Endodermal cell (in vitro differentiated cells): ENCODE measurements around the gene HSD3B2. TPM values are rescaled to one million over a fixed set of nuclear protein-coding genes. Genes with fewer than 3 reads are reported as not detected.
A peak's percentile ranks its signal among the peaks of the same experiment; 100 is the strongest.

Experiments used
- DNase-seq: peaks from one replicate; pipeline ENCODE4 v3.0.0-alpha.2; 2017
- H3K27ac ChIP-seq: 2 replicates; pipeline ENCODE4 v1.5.1; 2013; ENCODE audit warnings: mild to moderate bottlenecking, low read depth, low read length, moderate library complexity
- H3K27me3 ChIP-seq: 2 replicates; pipeline ENCODE4 v1.6.1; 2013; ENCODE audit warnings: mild to moderate bottlenecking, low read length, moderate library complexity; ENCODE audit not compliant: insufficient read depth, control insufficient read depth, poor library complexity, severe bottlenecking
- H3K36me3 ChIP-seq: 2 replicates; pipeline ENCODE4 v1.7.0; 2013; ENCODE audit warnings: mild to moderate bottlenecking, low read length, moderate library complexity; ENCODE audit not compliant: control insufficient read depth, insufficient read depth
- H3K4me1 ChIP-seq: one replicate; pipeline ENCODE4 v1.7.0; 2013; ENCODE audit warnings: low read length; ENCODE audit not compliant: control insufficient read depth, insufficient read depth
- H3K4me3 ChIP-seq: 2 replicates; pipeline ENCODE4 v1.5.1; 2013; ENCODE audit warnings: mild to moderate bottlenecking, low read length, moderate library complexity
- H3K9ac ChIP-seq: 2 replicates; pipeline ENCODE4 v1.6.1; 2013; ENCODE audit warnings: mild to moderate bottlenecking, low read length, moderate library complexity; ENCODE audit not compliant: poor library complexity, severe bottlenecking; ENCODE audit errors: extremely low read depth
- H3K9me3 ChIP-seq: 2 replicates; pipeline ENCODE4 v1.6.1; 2013; ENCODE audit warnings: mild to moderate bottlenecking, low read length, moderate library complexity; ENCODE audit not compliant: control insufficient read depth
- H3K27ac Mint-ChIP-seq: 2 replicates; pipeline ENCODE4 v1.8.0; 2020; ENCODE audit warnings: mixed read lengths
- H3K27me3 Mint-ChIP-seq: 2 replicates; pipeline ENCODE4 v1.8.0; 2021; ENCODE audit warnings: mild to moderate bottlenecking, mixed read lengths; ENCODE audit not compliant: insufficient read depth
- H3K36me3 Mint-ChIP-seq: 2 replicates; pipeline ENCODE4 v1.8.0; 2020; ENCODE audit warnings: low read depth, mixed read lengths
- H3K4me1 Mint-ChIP-seq: 2 replicates; pipeline ENCODE4 v1.8.0; 2020; ENCODE audit warnings: mixed read lengths
- H3K4me3 Mint-ChIP-seq: 2 replicates; pipeline ENCODE4 v1.8.0; 2020; ENCODE audit warnings: mild to moderate bottlenecking, moderate library complexity, mixed read lengths
- H3K9me3 Mint-ChIP-seq: 2 replicates; pipeline ENCODE4 v1.8.0; 2020; ENCODE audit warnings: mild to moderate bottlenecking, mixed read lengths
- WGBS, 2 experiments: methylation state at CpG; one replicate each; pipeline versions ENCODE4 v1.1.5 to v1.1.7; 2013; ENCODE audit warnings: missing lambda C conversion rate in 2 of 2, mixed read lengths in 1 of 2; ENCODE audit not compliant: insufficient coverage in 1 of 2, insufficient read length in 1 of 2; 5-methylcytosine and 5-hydroxymethylcytosine counted together
- total RNA-seq, 2 donors: library from RNA; stranded (reverse); fragmentation: NEBNext Ultra II Directional in 1 of 2; extraction: Animal tissue kit (Norgen Biotek cat#: 25700) in 1 of 2; gene quantifications; 2 replicates in 1 of 2; 3 replicates in 1 of 2; pipeline ENCODE4 v1.2.1, GENCODE V29; 2021
- TF ChIP-seq, protein P1 (sequence below): fragments of 200-600 bp; sonication (generic); conservative IDR thresholded peaks from 2 replicates; pipeline ENCODE4 v1.5.0; 2021; ENCODE audit warnings: antibody characterized with exemption, mild to moderate bottlenecking

The HSD3B2 gene
- total RNA-seq, 2 donors from 2014 or later = not detected

DNA sequence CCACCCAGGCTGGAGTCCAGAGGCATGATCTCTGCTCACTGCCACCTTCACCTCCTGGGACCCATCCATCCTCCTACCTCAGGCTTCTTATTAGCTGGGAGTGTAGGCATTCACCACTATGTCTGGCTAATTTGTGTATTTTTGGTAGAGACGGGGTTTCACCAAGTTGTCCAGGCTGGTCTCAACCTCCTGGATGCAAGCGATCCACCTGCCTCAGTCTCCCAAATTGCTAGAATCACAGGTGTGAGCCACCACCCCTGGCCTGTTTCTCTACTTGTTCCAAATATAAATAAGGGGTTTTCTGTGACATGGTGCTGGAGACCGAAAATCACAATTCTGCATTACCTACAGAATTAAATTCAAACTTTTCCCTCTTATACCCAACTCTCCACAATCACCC is 55.4 kb downstream of the HSD3B2 start:
- Histone ChIP-seq H3K4me3 (no peak overlapping the region), H3K9me3 (no peaks in the 10 kb centered on the region), H3K36me3 (no peaks in the 10 kb centered on the region), H3K27me3 (no peaks in the 10 kb centered on the region), H3K4me1 (no peaks in the 10 kb centered on the region), H3K27ac (no peak overlapping the region), H3K9ac (no peak overlapping the region)
- Mint-ChIP-seq H3K36me3 (no peaks in the 10 kb centered on the region), H3K9me3 (no peaks in the 10 kb centered on the region), H3K27me3 (peaks cover 6% of the 10 kb centered on the region), H3K27ac (no peak overlapping the region), H3K4me3 (no peak overlapping the region), H3K4me1 (no peaks in the 10 kb centered on the region)
- TF ChIP-seq, protein P1, sequence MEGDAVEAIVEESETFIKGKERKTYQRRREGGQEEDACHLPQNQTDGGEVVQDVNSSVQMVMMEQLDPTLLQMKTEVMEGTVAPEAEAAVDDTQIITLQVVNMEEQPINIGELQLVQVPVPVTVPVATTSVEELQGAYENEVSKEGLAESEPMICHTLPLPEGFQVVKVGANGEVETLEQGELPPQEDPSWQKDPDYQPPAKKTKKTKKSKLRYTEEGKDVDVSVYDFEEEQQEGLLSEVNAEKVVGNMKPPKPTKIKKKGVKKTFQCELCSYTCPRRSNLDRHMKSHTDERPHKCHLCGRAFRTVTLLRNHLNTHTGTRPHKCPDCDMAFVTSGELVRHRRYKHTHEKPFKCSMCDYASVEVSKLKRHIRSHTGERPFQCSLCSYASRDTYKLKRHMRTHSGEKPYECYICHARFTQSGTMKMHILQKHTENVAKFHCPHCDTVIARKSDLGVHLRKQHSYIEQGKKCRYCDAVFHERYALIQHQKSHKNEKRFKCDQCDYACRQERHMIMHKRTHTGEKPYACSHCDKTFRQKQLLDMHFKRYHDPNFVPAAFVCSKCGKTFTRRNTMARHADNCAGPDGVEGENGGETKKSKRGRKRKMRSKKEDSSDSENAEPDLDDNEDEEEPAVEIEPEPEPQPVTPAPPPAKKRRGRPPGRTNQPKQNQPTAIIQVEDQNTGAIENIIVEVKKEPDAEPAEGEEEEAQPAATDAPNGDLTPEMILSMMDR = no peak
- DNase-seq = no peak
- 83 to 93% methylated on average over 2 to 3 of the region's 3 CpGs for WGBS, 2 experiments

DNA sequence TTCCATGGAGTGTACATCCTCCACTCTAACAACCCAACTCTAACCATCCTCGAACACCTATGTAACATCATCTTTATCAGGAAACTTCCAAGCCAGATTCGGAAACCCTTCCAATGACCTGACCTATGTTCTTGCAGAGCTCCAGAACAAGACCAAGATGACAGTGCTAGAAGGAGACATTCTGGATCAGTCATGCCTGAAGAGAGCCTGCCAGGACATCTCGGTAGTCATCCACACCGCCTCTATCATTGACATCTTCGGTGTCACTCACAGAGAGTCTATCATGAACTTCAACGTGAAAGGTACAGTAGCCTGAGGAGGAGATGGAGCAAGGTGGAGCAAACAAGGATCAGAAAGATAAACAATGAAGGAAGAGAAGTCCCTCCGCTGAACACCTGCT is 56.0 kb downstream of the HSD3B2 start:
- Mint-ChIP-seq H3K4me3 (no peak overlapping the region), H3K9me3 (no peaks in the 10 kb centered on the region), H3K36me3 (no peaks in the 10 kb centered on the region), H3K27ac (no peak overlapping the region), H3K4me1 (peaks cover under 1% of the 10 kb centered on the region), H3K27me3 (peaks cover 6% of the 10 kb centered on the region)
- Histone ChIP-seq H3K9ac (no peak overlapping the region), H3K4me3 (no peak overlapping the region), H3K27ac (no peak overlapping the region), H3K36me3 (no peaks in the 10 kb centered on the region), H3K27me3 (no peaks in the 10 kb centered on the region), H3K9me3 (no peaks in the 10 kb centered on the region), H3K4me1 (no peaks in the 10 kb centered on the region)
- 93 to 94% methylated on average over 6 to 7 of the region's 7 CpGs for WGBS, 2 experiments
- TF ChIP-seq, protein P1 = no peak
- DNase-seq = no peak

DNA sequence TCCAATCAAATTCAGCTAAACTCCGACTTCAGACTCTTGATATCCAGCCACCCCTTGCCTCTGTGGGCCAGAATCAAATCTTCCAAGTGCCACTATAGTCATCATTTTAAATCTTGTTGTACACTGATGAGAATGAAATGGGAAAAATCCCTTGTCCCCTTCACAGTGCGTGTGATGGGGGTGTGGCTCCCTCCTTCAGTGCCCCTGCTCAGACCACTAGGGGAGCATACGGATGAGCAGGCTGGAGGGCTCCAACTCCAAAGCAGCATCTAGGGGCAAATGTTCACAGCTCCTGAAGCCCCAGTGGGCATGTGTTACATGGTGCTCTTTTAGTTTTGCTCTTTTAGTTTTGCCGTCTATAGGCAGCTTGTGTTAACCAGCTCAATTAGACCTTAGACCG is 56.6 kb downstream of the HSD3B2 start:
- no peaks in the 10 kb centered on the region for H3K36me3 Mint-ChIP-seq
- H3K4me1 Mint-ChIP-seq = peaks cover 5% of the 10 kb centered on the region
- no peaks in the 10 kb centered on the region for H3K36me3 ChIP-seq
- TF ChIP-seq, protein P1 = peak; percentile 48
- peaks cover 6% of the 10 kb centered on the region for H3K27me3 Mint-ChIP-seq
- H3K9me3 ChIP-seq = no peaks in the 10 kb centered on the region
- H3K27ac Mint-ChIP-seq = no peak overlapping the region
- no peak overlapping the region for H3K9ac ChIP-seq
- no peaks in the 10 kb centered on the region for H3K9me3 Mint-ChIP-seq
- H3K4me1 ChIP-seq = no peaks in the 10 kb centered on the region
- H3K4me3 ChIP-seq = no peak overlapping the region
- no peak overlapping the region for H3K4me3 Mint-ChIP-seq
- WGBS, 2 experiments = 88 to 90% methylated on average over 4 to 5 of the region's 5 CpGs
- no peak overlapping the region for H3K27ac ChIP-seq
- DNase-seq = no peak
- no peaks in the 10 kb centered on the region for H3K27me3 ChIP-seq
